Panc1 (cell line): ENCODE data around the gene CAPRIN1. TPM values are rescaled to one million over a fixed set of nuclear protein-coding genes. Genes with fewer than 3 reads are reported as not detected.
"Not testable (repeated sequence)": the region's sequence is repeated elsewhere in the genome, so short reads cannot be mapped to it uniquely, and the experiment has no call there.

Experiments
- ATAC-seq: fragments of 200-7000 bp; cut with Tn5 transposase; 2 replicates; pipeline ENCODE4 v1.9.1; 2020; ENCODE audit warnings: mild to moderate bottlenecking, moderate library complexity
- BruUV-seq: library from RNA; stranded (reverse); fragments of 400-500 nt; replicated peaks from 2 replicates; lab custom pipeline; 2021; lab: Mats Ljungman, UMichigan
- CTCF ChIA-PET: fragments of 300-600 bp; sonication (Branson Sonifier 250); formaldehyde crosslinking; loops from one replicate; lab custom pipeline; 2022; ENCODE audit warnings: antibody characterized with exemption; lab: Charles Lee
- POLR2A ChIA-PET: fragments of 300-600 bp; sonication (Branson Sonifier 250); formaldehyde crosslinking; loops from one replicate; lab custom pipeline; 2022; ENCODE audit warnings: antibody characterized with exemption; lab: Charles Lee
- DNase-seq: peaks from one replicate; pipeline ENCODE4 v3.0.0-alpha.2; 2010; ENCODE audit warnings: low read depth, low spot score
- H3K27ac ChIP-seq: 2 replicates; pipeline ENCODE4 v1.5.1; 2011; ENCODE audit warnings: mild to moderate bottlenecking, low read length, inconsistent platforms
- H3K27me3 ChIP-seq: fragments of 200-500 bp; sonication (Bioruptor generic); 2 replicates; pipeline ENCODE4 v1.6.0; 2014; ENCODE audit warnings: low read length, inconsistent platforms; ENCODE audit not compliant: control insufficient read depth, insufficient read depth
- H3K36me3 ChIP-seq: fragments of 200-500 bp; sonication (Bioruptor generic); 2 replicates; pipeline ENCODE4 v1.5.1; 2014; ENCODE audit warnings: inconsistent platforms, mild to moderate bottlenecking, low read length, moderate library complexity; ENCODE audit not compliant: control insufficient read depth, insufficient read depth
- H3K4me1 ChIP-seq: 2 replicates; pipeline ENCODE4 v1.5.1; 2011; ENCODE audit warnings: inconsistent platforms, mild to moderate bottlenecking, low read length, moderate library complexity; ENCODE audit not compliant: control insufficient read depth, insufficient read depth
- H3K4me3 ChIP-seq, 2 experiments: 2 replicates each; pipeline ENCODE4 v1.5.1; 2011 to 2012; ENCODE audit warnings: low read depth in 2 of 2, low read length in 2 of 2, mild to moderate bottlenecking in 2 of 2, inconsistent platforms in 1 of 2, moderate library complexity in 1 of 2
- H3K9me3 ChIP-seq: fragments of 200-500 bp; sonication (Bioruptor generic); 2 replicates; pipeline ENCODE4 v1.5.1; 2014; ENCODE audit warnings: low read depth, mild to moderate bottlenecking, inconsistent platforms, low read length, moderate library complexity; ENCODE audit not compliant: control insufficient read depth, insufficient read depth
- CTCF ChIP-seq: fragments of 450-650 bp; IDR thresholded peaks from 2 replicates; pipeline ENCODE4 v1.5.1; 2017; ENCODE audit warnings: mild to moderate bottlenecking
- POLR2AphosphoS5 ChIP-seq: IDR thresholded peaks from 2 replicates; pipeline ENCODE4 v1.6.1; 2012; ENCODE audit warnings: mild to moderate bottlenecking, low read depth, low read length, moderate library complexity
- REST ChIP-seq, 2 experiments: IDR thresholded peaks; 2 replicates each; pipeline ENCODE4 v1.6.1; 2011 to 2012; ENCODE audit warnings: low read depth in 2 of 2, control low read depth in 1 of 2, low read length in 1 of 2, mild to moderate bottlenecking in 1 of 2, moderate library complexity in 1 of 2; ENCODE audit not compliant: insufficient read depth in 1 of 2
- SIN3A ChIP-seq: IDR thresholded peaks from 2 replicates; pipeline ENCODE4 v1.6.1; 2012; ENCODE audit warnings: low read depth, mild to moderate bottlenecking, low read length, moderate library complexity, borderline replicate concordance; ENCODE audit not compliant: insufficient read depth
- TCF7L2 ChIP-seq: IDR thresholded peaks from 2 replicates; pipeline ENCODE4 v1.6.1; 2011; ENCODE audit warnings: mild to moderate bottlenecking, low read depth, low read length, inconsistent platforms
- in situ Hi-C: cut with HindIII; loops from 2 replicates; pipeline ENCODE4 v1.10.0; 2016; ENCODE audit warnings: low sequenced_read_pairs, low pct_unique_long_range_greater_than_20kb
- intact Hi-C: fragments of 100-400 bp; cut with micrococcal nuclease; formaldehyde crosslinking; loops from one replicate; pipeline ENCODE4 v1.10.0; 2022; ENCODE audit not compliant: unreplicated experiment
- total RNA-seq: library from RNA; stranded (reverse); gene quantifications from one replicate; pipeline ENCODE4 v1.2.1, GENCODE V29; 2021; ENCODE audit not compliant: unreplicated experiment

Gene CAPRIN1
- total RNA-seq, 1 experiment from 2014 or later = 266 TPM

GRCh38 chr11:34086554-34087283, 35.2 kb downstream of the CAPRIN1 start:
- ChIA-PET POLR2A (no interaction called here), CTCF (no interaction called here)
- BruUV-seq = no TSS peak
- Histone ChIP-seq H3K36me3 (peaks cover 65% of the 10 kb centered on the region), H3K4me1 (no peaks in the 10 kb centered on the region), H3K9me3 (no peaks in the 10 kb centered on the region), H3K27ac (no peak overlapping the region), H3K27me3 (no peaks in the 10 kb centered on the region), H3K4me3 (no peak overlapping the region)
- in situ Hi-C loops (no loop called here), intact Hi-C loops (no loop called here)
- ATAC-seq (no peak), DNase-seq (no peak)
- no peak for TF ChIP-seq POLR2AphosphoS5
- no peak for TF ChIP-seq SIN3A
- no peak for TF ChIP-seq TCF7L2
- no peak for TF ChIP-seq CTCF
- TF ChIP-seq REST (IDR thresholded peaks at IDR 0.05; ENCODE audit: insufficient read depth in 1 of 2, low read depth in 2 of 2, low read length in 1 of 2) = no peak

DNA sequence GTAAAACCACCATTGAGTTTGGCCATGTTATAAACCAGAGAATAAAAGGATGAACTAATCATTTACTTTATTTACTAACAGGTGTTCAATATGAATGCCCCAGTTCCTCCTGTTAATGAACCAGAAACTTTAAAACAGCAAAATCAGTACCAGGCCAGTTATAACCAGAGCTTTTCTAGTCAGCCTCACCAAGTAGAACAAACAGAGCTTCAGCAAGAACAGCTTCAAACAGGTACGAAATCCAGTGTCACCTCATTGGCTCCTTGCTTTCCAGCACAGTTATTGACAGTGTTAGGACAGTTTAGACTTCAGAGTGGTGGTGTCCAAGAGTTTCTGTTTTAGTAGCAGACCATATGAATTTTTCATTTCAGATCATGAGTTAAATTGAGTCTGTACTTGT, 40.3 kb downstream of the CAPRIN1 start:
- intact Hi-C loops (no loop called here), in situ Hi-C loops (no loop called here)
- CTCF ChIA-PET = interaction anchor here (1.5 kb wide), 1 partner anchor 14 kb away, joined by 5 read pairs; the partner anchor contains the start of gene NAT10
- TF ChIP-seq CTCF = no peak
- Histone ChIP-seq H3K9me3 (no peaks in the 10 kb centered on the region), H3K4me1 (no peaks in the 10 kb centered on the region), H3K36me3 (peaks cover 52% of the 10 kb centered on the region), H3K27ac (no peak overlapping the region), H3K27me3 (no peaks in the 10 kb centered on the region), H3K4me3 (no peak overlapping the region)
- POLR2A ChIA-PET = no interaction called here
- ATAC-seq = no peak
- DNase-seq = no peak
- BruUV-seq = no TSS peak

GRCh38 chr11:34094900-34095299, 43.4 kb downstream of the CAPRIN1 start:
- POLR2A ChIA-PET, H3K9me3 ChIP-seq, H3K27ac ChIP-seq, H3K4me3 ChIP-seq, BruUV-seq, intact Hi-C loops, H3K4me1 ChIP-seq, DNase-seq, H3K27me3 ChIP-seq, in situ Hi-C loops, CTCF ChIA-PET: not testable (repeated sequence)
- ATAC-seq = 0 out of 2 replicates have a peak, but pooled peaks have one; percentile 42
- peaks cover 74% of the 10 kb centered on the region for H3K36me3 ChIP-seq
